LoVo (cell line): ENCODE data around the gene FRYL.
"Not testable (repeated sequence)": the region's sequence is repeated elsewhere in the genome, so short reads cannot be mapped to it uniquely, and the experiment has no call there.

Experiments
- DNase-seq: peaks from one replicate; pipeline ENCODE4 v3.0.0-alpha.2; 2016; ENCODE audit warnings: low spot score

FRYL gene

DNA sequence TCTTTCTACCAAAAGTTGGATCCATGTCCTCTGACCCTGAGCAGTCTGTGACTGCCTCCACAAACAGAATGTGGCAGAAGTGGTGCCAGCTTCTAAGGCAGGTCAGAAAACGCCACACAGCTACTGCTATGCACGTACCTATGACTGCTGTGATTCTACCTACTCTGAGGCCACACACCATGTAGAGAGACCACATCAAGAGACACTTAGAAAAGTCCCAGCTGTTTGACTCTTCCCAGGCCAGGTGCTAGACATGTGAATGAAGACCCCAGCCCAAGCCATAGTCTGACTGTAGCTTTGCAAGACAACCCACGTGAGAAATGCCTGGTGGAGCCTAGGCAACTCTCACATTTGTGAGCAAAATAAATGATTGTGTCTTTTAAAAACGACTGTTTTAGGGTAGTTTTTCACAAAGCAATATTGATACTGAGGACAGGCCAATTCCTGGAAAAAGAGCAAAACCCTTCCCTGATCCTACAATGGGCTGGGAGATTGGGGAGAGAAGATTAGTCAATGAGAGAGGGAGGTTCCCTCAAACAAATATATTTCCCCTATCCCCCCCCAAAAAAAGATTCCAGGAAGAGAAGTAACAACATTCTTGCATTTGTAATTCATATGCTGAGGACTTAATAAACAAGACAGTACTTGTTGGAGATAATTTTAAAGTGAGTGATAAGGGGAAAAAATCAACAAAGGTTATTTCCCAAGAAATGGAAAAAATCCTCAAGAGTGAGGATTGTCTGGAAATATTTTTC, 33.3 kb downstream of the FRYL start:
- DNase-seq: no peak

GRCh38 chr4:48745223-48745622, 34.9 kb downstream of the FRYL start:
- not testable (repeated sequence) for DNase-seq

DNA sequence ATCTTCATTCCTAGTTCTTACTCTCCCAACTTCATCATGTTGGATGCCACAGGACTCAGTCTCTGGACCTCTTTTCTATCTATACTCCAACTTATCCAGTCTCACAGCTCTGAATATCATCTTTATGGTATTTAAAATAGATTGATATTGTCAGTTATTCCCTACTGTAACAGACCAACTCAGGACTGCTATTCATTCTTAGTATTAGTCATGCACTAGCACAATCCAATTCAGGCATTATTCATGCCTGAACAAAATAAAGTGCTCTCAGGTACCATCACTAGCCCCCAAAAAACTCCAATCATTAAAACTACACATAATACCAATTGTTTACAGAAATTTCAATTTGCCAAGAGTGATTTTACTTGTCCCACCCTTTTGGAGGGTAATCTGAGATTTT, 37.7 kb downstream of the FRYL start:
- DNase-seq: no peak

DNA sequence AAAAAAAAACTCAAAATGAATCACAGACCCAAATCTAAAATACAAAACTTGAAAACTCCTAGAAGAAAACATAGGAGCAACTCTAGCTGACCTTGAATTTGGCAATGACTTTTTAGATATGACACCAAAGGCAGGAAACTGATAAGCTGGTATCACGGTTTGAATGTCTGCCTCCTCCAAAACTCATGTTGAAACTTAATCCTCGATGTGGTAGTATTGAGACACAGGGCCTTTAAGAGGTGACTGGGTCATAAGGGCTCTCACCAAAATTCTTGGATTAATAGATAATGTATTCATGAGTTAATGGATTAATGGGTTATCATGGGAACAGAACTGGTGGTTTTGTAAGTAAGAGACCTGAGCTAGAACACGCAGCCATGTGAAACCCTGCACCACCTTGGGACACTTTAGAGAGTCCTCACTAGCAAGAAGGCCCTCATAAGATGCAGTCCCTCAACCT, 40.5 kb downstream of the FRYL start:
- DNase-seq: no peak

DNA sequence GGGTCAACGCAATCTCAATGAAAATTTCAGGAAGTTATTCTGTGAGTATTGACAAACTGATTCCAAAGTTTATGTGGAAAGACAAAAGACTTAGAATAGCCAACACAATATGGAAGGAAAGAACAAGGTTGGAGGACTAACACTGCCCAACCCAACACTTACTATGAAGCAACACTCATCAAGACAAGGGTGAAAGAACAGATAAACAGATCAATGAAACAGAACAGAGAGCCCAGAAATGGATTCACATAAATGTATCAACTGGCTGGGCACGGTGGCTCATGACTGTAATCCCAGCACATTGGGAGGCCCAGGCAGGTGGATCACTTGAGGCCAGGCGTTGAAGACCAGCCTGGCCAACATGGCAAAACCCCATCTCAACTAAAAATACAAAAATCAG, 41.2 kb downstream of the FRYL start:
- DNase-seq: no peak

GRCh38 chr4:48728906-48729496, 51.1 kb downstream of the FRYL start:
- not testable (repeated sequence) for DNase-seq

GRCh38 chr4:48727666-48728459, 52.2 kb downstream of the FRYL start:
- no peak for DNase-seq

- no peak for DNase-seq
These were observed 54.7 kb downstream of the FRYL start for GRCh38 chr4:48725414-48725813.

DNA sequence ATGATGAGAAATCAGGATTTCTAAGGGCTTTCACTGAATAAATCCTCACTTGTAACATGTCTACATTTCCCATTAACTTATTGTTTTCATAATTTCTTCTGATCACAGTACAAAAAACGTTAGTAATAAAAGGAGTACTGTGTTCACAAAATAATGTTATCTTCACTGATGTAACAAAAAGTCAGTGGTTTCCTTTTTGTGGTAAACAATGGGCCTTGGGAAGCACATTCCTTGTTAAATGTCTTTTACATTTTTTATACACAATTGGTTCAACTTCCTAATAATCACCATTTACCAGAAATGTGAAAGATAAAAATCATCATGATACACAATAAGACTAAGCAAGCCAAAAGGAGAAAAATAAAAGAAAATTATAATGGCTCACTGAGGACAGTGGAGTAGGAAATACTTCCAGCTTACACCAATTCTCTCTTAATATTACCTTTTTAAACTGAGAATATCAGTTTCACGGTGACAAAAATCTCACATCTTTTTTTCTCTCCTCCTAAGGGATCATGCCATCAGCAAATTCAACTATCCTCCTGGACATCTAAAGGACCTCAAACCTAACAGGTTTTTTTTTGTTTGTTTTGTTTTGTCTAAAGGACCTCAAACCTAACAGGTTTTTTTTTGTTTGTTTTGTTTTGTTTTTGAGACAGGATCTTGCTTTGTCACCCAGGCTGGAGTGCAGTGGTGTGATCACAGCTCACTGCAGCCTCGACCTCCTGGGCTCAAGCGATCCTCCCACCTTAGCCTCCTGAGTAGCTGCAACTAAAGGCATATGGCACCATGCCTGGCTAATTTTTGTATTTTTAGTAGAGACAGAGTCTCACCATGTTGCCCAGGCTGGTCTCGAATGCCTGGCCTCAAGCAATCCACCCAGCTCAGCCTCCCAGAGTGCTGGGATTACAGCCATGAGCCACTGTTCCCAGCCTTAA, 57.3 kb downstream of the FRYL start:
- DNase-seq: no peak

DNA sequence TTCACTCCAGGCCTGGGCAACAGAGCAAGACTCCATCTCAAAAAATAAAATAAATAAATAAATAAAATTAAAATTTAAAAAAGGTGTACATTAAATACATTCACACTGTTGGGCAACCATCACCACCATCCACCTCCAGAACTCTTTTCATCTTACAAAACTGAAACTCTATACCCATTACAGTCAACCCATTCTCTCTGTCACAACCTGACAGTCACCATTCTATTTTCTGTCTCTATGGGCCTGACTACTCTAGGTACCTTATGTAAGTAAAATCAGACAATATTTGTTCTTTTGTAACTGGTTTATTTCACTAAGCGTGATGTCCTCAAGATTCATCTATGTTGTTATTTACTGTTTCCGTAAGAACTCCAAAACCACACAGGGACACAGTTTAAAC, 59.6 kb downstream of the FRYL start:
- DNase-seq: no peak

GRCh38 chr4:48718818-48719465, 61.1 kb downstream of the FRYL start:
- DNase-seq: no peak

DNA sequence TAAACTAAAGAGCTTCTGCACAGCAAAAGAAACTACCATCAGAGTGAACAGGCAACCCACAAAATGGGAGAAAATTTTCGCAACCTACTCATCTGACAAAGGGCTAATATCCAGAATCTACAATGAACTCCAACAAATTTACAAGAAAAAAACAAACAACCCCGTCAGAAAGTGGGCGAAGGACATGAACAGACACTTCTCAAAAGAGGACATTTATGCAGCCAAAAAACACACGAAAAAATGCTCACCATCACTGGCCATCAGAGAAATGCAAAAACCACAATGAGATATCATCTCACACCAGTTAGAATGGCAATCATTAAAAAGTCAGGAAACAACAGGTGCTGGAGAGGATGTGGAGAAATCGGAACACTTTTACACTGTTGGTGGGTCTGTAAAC, 63.8 kb downstream of the FRYL start:
- not testable (repeated sequence) for DNase-seq

GRCh38 chr4:48710446-48711209, 69.5 kb downstream of the FRYL start:
- DNase-seq: no peak

DNA sequence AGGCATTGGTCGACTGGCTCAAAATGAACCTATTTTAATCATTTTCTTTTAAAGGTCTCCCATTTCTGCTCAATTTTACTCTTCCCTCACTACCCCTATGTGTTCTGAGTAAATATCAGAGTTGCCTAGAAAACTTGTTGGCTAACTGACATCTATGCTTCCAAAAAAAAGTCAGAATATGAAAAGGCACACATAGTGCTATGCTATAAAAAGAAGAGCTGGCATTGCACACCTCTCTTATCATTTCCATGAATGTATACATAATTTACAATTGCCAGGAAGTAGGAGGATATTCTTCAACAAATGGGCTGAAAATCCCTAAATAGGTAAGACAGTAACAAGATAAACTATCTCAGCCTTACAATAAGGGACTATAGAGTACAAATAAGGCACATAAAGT, 70.2 kb downstream of the FRYL start:
- DNase-seq: no peak

DNA sequence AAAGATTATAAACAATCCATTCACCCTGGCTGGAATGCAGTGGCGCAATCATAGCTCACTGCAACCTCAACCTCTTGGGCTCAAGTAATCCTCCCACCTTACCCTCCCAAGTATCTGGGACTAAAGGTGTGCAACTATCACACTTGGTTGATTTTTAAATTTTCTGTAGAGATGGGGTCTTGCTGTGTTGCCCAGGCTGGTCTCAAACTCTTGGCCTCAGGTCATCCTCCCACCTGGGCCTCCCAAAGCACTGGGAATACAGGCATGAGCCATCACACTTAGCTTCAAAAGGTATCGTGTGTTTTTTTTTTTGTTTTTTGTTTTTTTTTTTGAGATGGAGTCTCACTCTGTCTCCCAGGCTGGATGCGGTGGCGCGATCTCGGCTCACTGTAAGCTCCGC, 71.5 kb downstream of the FRYL start:
- DNase-seq: no peak

DNA sequence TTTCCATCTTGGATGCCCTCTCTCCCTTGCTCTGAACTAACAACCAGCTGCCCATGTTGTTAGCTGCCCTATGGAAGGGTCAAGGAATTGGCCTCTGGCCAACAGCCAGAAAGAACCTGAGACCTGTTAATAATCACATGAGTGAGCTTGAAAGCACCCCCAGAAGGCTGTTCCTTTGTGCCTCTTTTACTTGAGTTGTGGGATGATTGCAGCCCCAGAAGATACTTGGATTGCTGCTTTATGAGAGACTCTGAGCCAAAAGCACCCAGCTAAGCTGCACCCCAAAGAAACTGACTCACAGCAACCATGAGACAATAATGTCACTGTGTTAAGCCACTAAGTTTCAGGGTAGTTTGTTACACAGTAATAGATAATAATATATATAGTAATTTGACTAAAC, 73.3 kb downstream of the FRYL start:
- DNase-seq: no peak

GRCh38 chr4:48705609-48706008, 74.5 kb downstream of the FRYL start:
- DNase-seq: no peak

GRCh38 chr4:48704091-48704802, 75.8 kb downstream of the FRYL start:
- DNase-seq: no peak

DNA sequence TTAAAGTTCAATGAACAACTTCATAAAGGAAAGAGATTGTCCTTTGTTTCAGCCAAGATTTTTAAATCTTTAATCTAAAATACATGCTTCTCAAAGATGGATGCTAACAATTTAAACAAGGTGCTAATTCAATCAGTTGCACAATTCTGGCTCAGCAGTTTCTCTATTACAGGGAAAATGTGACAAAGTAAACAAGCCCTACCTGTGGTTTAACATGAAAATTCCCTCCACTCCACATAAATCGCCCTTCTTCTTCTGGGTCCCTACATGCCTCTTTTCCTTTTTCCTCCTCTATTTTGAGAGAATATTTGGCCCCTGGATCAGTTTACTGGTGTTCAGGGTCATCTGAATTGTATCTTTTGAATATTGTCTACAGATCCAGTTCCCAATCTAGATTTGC, 80.6 kb downstream of the FRYL start:
- DNase-seq: peak; percentile 34
